ENCODE results near the gene MDFIC.

MDFIC gene

DNA sequence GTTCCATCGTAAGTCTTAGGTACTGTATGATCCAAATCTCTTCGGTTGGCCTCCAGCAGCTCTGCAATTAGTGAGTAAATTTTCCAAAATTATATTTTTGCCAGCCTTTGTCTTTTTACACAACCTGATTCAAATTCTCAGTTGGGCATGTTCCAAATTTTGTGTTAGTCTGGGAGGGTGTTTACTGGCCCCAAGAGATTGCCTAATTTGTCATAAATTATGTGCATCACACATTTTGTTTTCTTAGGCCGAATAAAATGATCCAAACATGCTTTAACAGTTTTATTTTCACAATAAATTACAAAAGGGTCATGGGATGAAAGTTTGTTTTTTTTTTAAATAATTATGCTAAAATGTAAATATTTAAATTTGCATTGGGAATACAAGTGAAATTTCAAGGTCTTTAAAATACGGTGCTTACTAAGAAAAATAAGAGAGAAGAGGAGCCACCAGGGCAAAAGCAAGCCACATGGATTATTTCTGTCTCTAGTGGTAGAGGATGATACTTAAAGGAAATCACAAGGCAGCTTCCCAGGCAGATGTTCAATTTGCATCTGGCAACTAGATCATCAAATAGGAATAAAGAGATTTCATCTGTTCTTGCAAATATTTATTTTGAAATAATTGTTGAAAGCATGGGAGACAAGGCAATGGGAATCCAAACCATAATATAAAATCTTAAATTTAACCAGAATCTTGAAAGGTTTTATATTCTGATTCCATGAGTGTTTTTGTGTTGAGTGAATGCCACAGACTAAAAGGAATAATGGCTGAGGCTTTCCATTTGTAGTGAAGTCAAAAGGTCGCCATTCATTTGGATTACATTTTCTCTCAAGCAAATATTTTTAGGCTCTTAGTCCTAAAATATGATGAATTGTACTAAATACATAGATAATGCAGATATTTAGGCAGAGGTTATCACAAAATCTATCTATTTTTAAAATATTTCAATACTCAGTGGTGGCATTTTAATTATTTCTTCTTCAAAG is 111.1 kb downstream of the MDFIC start:
- DNase-seq (ENCODE audit: insufficient read length, low spot score) (no peak), FAIRE-seq (no peak)

DNA sequence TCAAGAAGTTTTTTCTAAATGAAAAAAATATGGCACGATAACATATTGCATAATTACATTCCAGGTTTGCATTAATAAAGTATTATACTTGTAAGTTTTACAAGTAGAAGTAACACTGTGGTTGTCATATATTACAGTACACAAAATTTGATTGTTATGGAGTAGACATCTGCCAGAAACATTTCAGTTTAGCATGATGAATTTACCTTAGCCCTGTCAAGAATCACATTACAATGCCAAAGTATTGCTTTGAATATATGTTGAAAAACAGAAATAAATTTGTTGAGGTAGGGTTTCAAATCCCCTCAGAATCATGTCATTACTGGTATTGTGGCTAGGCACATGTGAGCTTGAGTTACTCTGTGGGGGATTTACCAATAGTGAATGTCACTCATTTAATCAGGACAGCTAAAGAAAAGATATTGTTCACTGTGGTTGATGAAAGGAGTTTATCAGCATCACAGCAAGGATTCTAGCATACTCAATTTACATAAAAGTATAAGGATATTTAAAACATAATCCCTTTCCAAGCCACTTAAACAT is 112.1 kb downstream of the MDFIC start:
- DNase-seq (ENCODE audit: insufficient read length, low spot score), result no peak
- no peak for FAIRE-seq

GRCh38 chr7:115034515-115034914 is 112.6 kb downstream of the MDFIC start:
- no peak for DNase-seq (ENCODE audit: insufficient read length, low spot score)
- FAIRE-seq, result no peak

DNA sequence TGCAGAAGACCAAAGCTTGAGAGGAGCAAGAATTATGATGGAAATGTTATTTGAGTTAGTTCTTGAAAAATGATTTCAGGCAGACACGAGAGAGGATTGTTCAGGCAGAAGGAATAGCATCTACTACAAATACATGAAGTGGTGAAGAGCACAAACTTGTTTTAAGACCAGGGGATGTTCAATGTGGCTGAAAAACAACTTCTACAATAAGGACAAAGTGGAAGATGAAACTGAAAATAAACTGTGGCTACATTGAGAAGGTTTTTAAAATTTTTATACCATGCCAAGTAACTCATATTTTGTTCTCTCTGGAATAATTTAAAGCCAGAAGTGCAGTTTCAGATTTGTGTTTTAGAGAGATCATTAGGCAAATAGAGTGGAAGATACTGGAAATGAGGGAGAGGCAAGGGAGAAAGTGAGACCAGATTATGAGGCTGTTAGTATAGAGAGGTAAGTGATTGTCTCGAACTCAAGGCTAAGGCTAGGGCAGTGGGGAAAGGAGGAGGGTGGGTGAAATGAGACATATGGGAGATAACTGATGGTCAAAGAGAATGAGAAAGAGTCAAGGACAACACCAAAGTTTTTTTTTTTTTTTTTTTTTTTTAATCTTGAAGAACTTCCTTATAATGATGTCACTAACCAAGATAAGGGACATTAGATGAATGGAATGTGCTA is 115.4 kb downstream of the MDFIC start:
- DNase-seq (ENCODE audit: insufficient read length, low spot score) (no peak), FAIRE-seq (peak; percentile 87)

- FAIRE-seq (no peak), DNase-seq (ENCODE audit: insufficient read length, low spot score) (no peak)
Measured at GRCh38 chr7:115038158-115038557, 116.3 kb downstream of the MDFIC start.

DNA sequence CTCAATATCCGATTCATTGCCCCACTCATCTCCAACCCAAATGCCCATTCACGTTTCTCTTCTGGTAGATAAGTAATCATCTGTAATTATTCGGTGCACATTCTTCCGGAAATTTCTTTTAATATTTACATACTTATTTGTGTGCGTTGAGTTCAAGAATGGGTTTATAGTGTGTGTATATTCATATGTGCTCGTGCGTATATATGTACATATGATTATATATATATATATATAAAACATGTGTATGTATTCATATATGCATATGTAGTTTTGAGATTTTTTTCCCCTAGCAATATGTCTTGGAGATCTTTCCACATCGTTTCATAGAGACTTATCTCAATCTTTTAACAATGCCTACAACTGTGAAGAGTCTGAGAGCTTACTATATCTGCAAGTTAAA is 118.2 kb downstream of the MDFIC start:
- FAIRE-seq, result no peak
- DNase-seq (ENCODE audit: insufficient read length, low spot score), result no peak

DNA sequence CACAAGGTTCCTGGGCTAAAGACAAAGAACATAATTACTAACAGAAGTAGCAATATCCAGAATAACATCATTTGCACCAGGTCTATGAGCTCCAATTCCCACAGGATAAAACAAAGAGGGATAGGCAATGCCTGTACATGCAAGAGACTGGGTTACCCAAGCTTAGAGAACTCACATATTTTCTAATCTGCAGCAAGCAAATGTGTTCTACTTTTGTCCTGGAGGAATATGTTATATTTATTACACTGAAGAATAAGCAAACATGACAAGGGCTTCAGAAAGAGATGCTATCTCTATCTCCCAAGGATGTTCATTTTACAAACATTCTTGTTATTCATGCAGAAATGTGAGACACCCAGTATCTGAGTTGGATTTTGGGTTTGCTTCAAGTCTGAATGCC is 118.6 kb downstream of the MDFIC start:
- no peak for DNase-seq (ENCODE audit: insufficient read length, low spot score)
- no peak for FAIRE-seq

- no peak for FAIRE-seq
- DNase-seq (ENCODE audit: insufficient read length, low spot score), result no peak
Measured at GRCh38 chr7:115042596-115042995, 120.7 kb downstream of the MDFIC start.

GRCh38 chr7:115043605-115044004 is 121.7 kb downstream of the MDFIC start:
- DNase-seq (ENCODE audit: insufficient read length, low spot score), result no peak
- FAIRE-seq, result no peak

GRCh38 chr7:115044224-115044623 is 122.3 kb downstream of the MDFIC start:
- DNase-seq (ENCODE audit: insufficient read length, low spot score), result no peak
- FAIRE-seq, result no peak

- FAIRE-seq (no peak), DNase-seq (ENCODE audit: insufficient read length, low spot score) (no peak)
Measured at GRCh38 chr7:115047958-115048720, 126.2 kb downstream of the MDFIC start.

DNA sequence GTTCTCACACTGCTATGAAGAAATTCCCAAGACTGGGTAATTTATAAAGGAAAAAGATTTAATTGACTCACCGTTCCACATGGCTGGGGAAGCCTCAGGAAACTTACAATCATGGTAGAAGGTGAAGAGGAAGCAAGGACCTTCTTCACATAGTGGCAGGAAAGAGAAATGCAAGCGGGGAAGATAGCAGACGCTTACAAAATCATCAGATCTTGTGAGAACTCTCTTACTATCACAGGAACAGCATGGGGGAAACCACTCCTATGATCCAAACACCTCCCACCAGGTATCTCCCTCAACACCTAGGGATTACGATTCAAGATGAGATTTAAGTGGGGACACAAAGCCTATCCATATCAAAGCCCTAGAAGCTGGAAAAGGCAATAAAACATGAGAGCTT is 130.8 kb downstream of the MDFIC start:
- FAIRE-seq (no peak), DNase-seq (ENCODE audit: insufficient read length, low spot score) (no peak)

DNA sequence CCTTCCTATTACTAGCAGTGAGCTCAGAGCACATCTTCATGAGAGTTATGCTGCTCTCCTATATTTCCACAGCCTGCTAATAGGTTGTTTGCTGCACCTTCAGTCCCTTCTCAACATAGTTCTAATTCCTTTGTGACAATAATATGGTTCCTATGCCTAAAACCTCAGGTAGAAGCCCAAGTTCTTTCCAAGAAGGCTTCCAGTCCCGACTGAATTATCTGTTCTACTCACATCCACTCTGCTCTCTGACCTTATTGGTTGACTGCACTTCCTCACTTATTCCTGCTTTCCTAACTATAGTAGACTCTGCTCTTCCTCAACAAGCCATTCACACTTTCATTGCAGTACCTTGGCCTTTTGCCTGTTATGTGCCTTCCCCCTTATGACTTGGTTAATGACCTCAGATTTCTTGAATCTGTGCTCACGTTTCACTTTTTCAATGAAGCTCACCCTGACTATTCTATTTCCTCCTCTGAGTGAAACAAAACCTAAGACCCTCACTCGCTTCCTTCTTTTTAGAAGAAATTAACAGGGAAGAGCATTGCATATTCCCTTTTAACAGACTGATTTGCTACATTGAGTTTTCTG is 132.7 kb downstream of the MDFIC start:
- peak; percentile 4 for FAIRE-seq
- DNase-seq (ENCODE audit: insufficient read length, low spot score), result no peak

DNA sequence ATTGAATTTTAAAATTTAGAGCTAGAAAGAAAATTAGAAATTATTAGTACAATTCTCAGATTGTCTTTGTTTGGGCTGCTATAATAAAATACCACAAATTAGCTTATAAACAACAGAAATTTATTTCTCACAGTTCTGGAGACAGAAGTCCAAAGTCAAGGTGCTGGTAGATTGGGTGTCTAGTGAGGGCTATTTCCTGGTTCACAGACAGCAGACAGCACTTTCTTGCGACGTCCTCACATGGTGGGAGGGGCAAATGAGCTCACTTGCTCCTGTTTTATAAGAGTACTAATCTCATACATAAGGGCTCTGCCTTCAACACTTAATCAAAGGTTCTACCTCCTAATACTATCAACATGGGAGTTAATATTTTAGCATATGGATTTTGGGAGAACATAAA is 134.1 kb downstream of the MDFIC start:
- DNase-seq (ENCODE audit: insufficient read length, low spot score), result no peak
- FAIRE-seq, result no peak

DNA sequence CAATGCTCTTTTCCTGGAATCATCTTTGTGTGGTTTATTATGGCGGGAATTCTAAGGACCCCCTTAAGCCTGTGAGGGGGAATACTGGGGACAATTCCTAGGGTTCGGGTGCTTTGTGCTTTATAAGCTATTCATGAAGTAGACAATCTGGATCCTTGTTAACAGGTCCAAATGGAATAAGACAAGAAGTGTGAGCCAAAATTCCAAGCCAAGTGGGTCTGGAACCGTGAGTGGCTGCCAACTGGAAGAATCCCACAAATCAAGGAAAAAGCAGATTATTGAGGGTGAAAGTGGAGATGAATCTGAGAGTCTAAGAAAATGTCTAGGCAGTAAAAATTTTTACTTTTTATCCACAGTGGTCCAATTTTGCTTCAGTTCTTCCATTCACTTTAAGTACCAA is 136.8 kb downstream of the MDFIC start:
- FAIRE-seq (no peak), DNase-seq (ENCODE audit: insufficient read length, low spot score) (no peak)

DNA sequence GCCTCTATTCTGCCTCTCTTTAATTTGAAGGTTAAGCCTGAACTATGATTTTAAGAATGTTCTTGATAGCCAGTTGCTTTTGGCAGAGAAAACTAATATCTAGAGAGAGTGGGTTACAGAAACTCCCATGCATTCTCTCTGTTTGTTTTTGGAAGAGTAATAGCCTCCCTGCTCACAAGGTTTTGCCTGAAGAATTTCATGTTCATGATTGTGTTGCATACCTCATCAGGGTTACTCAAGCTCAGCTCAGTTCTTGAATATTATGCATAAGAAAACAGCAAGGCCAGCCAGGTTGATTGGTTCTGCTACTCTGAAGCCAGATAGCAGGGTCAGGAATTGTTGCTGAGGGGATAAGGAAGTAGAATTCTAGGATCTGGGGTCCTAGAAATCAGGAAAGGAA is 137.4 kb downstream of the MDFIC start:
- DNase-seq (ENCODE audit: insufficient read length, low spot score) (no peak), FAIRE-seq (no peak)

DNA sequence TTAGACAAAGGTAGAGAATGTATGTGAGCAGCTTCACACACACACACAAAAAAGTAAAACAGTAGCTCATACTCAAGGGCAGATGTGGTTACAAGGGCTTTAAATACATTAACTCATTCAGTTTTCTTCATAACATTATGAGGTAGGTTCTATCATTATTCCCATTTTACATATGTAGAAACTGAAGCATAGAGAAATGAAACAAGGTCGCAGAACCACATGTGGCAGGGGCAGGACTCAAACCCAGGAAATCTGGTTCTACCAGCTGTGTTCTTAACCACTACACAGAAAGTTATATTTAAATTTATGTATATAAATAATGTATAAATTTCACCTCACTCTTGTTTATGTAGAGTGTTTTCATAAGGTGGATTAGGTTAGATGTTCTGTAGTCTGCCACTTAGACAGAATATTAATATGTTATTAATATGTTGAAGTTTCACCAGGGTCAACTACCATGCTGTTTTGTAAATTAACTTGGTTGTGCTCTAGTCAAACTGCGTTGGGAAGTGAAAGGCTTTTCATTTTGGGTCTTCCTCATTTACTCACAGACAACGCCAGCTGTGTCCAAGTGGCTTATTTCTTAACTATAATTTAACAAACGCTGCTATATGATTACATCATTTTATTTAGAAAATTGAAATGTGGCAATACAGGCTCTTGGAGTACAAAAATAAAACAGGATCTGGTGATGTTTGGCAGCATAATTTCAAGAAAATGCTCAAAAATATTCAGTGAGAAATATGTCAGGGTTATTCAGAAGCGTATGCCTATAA is 138.4 kb downstream of the MDFIC start:
- DNase-seq (ENCODE audit: insufficient read length, low spot score), result no peak
- FAIRE-seq, result peak; percentile 76

DNA sequence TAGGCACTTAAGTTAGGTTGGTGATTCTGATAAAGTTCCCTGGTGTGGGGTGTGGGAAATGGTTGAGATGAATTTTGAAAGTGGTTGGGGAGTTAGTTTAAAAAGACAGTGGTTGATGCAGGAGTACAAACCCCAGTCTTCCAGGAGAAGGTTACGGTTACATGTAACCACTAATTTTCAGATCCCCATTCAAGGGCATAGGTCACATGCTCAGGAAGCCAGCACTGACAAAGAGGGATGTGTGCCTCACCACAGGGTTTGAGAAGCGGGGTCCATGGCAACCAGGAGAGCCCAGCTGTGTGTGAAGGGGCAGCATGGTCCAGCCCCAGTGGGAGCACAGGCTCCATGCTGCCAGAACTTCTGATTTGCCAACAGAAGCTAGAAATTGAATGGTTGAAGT is 144.2 kb downstream of the MDFIC start:
- no peak for DNase-seq (ENCODE audit: insufficient read length, low spot score)
- no peak for FAIRE-seq

DNA sequence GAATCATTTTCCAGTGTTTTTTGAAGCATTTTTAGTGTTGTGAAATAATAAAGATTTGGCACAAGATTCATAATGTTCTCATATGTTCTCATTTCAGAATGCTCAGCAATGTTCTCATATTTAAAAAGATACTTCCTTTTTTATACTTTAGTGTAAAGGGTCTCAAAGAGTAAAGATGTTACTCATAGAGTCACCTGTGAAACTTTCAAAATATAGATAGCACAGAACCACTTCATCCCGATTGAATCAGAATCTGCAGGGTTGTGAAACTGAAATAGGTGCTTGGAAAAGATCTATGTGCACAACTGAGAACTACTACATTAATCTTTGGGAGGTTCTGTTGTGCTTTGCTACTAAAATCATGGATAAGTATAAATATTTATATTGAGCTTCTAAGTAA is 144.7 kb downstream of the MDFIC start:
- DNase-seq (ENCODE audit: insufficient read length, low spot score) (no peak), FAIRE-seq (no peak)

DNA sequence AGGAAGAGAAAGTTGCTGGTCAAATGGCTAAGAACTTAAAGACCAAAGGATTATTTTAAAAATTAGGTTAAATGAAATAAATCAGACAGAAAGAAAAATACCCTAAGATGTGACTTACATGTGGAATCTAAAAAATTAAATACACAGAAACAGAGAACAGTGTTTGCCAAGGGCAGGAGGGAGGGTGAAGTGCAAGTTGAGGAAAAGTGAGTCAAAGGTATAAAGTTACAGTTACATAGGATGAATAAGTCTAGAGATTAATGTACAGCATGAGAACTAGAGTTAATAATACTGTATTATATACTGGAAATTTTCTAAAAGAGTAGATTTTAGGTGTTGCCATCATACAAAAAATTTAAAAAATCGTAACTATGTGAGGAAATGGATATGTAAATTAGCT is 146.3 kb downstream of the MDFIC start:
- FAIRE-seq, result no peak

More for the DNA sequence above, 146.3 kb downstream of the MDFIC start:
- DNase-seq (ENCODE audit: insufficient read length, low spot score), result no peak

Measured in GM19239 (cell line).